ENCODE results near the gene A2M.

GRCh38 chr12:9149372-9149771 is 33.7 kb upstream of the A2M start:
- TF ChIP-seq CTCF (IDR thresholded peaks at IDR 0.05; ENCODE audit: low read depth, low read length) (peak; percentile 28), EZH2phosphoT487 (IDR thresholded peaks at IDR 0.05; ENCODE audit: low read depth) (no peak)
